Adrenal gland (tissue), 12 donors: ENCODE data around the gene PLEKHG4B. TPM values are rescaled to one million over a fixed set of nuclear protein-coding genes. Genes with fewer than 3 reads are reported as not detected.

Source experiments
- DNase-seq, 7 donors: peaks; one replicate each; pipeline ENCODE4 v3.0.0-alpha.2; 2019 to 2020
- H3K27ac ChIP-seq, 5 donors: fragments of 200-600 bp; sonication (generic) in 4 of 5; 1 replicate in 3 of 5; 2 replicates in 2 of 5; pipeline versions ENCODE4 v1.5.1 to v1.8.0; 2016 to 2020; ENCODE audit warnings: mild to moderate bottlenecking in 1 of 5
- H3K27me3 ChIP-seq: fragments of 200-600 bp; 2 replicates; pipeline ENCODE4 v1.8.0; 2021
- H3K36me3 ChIP-seq, 2 donors: fragments of 200-600 bp; replicated peaks in 1 of 2; 1 replicate in 1 of 2; 2 replicates in 1 of 2; pipeline versions ENCODE4 v1.5.1 to v1.8.0; 2018 to 2022
- H3K4me1 ChIP-seq, 2 donors: fragments of 200-600 bp; replicated peaks in 1 of 2; 1 replicate in 1 of 2; 2 replicates in 1 of 2; pipeline versions ENCODE4 v1.5.1 to v1.8.0; 2018 to 2021
- H3K4me3 ChIP-seq, 4 donors: fragments of 200-600 bp; sonication (generic) in 3 of 4; one replicate each; pipeline ENCODE4 v1.5.1; 2016 to 2018
- H3K9me3 ChIP-seq, 3 donors: fragments of 200-600 bp; sonication (generic) in 1 of 3; replicated peaks in 1 of 3; 1 replicate in 2 of 3; 2 replicates in 1 of 3; pipeline versions ENCODE4 v1.5.1 to v1.8.0; 2016 to 2021
- CTCF ChIP-seq, 6 experiments: fragments of 450-650 bp in 4 of 6; fragments of 200-600 bp in 2 of 6; sonication (generic) in 1 of 6; IDR thresholded peaks; 1 replicate in 5 of 6; 2 replicates in 1 of 6; pipeline versions ENCODE4 v1.5.1 to v1.8.0; 2016 to 2021; ENCODE audit warnings: antibody characterized with exemption in 6 of 6, mild to moderate bottlenecking in 2 of 6, moderate library complexity in 1 of 6
- POLR2A ChIP-seq, 2 donors: fragments of 450-650 bp; IDR thresholded peaks; one replicate each; pipeline ENCODE4 v1.6.1; 2017; ENCODE audit warnings: antibody characterized with exemption in 2 of 2, mild to moderate bottlenecking in 2 of 2, moderate library complexity in 1 of 2
- WGBS, 4 donors: extraction: QIAGEN DNeasy Blood & Tissue Kit in 2 of 4; methylation state at CpG; one replicate each; pipeline versions ENCODE4 v1.1.5 to v1.1.7; 2013 to 2017; 5-methylcytosine and 5-hydroxymethylcytosine counted together
- intact Hi-C, 2 donors: fragments of 100-400 bp; cut with DNase I; formaldehyde crosslinking; loops; one replicate each; pipeline versions ENCODE4 v1.14.1 to v1.15.0; 2022 to 2023
- polyA plus RNA-seq, 3 donors: library from polyadenylated mRNA; stranded (reverse); fragments of 200-250 nt in 2 of 3; fragments of 350-450 nt in 1 of 3; fragmentation: Illumina TruSeq in 1 of 3; extraction: RNeasy Lipid Tissue Mini Kit (QIAGEN cat#74804) in 1 of 3; gene quantifications; one replicate each; pipeline ENCODE4 v1.2.3, GENCODE V29; 2013 to 2014
- total RNA-seq, 9 donors: library from RNA; depleted of rRNA in 4 of 9; stranded (reverse); fragments of >200 nt in 4 of 9; fragments of 120-200 nt in 1 of 9; fragmentation: NEBNext Ultra II Directional in 1 of 9; extraction: Animal tissue kit (Norgen Biotek cat#: 25700) in 1 of 9; gene quantifications; one replicate each; pipeline versions ENCODE4 v1.1.0 to v1.2.4, GENCODE V29; 2013 to 2023
- donor health status: healthy with polysubstance abuse.
- donor health status: Bipolar disorder and iron deficiency.
- donor health status: DM: yes; HTN: yes; CAD: no.
- donor health status: DM: no; HTN: no; CAD: no.
- donor health status: DM: no; HTN: no; CAD: no.
- donor health status: DM: yes; HTN: yes; CAD: no.

The PLEKHG4B gene
- total and polyA plus RNA-seq, 12 donors: 0.03 to 3.4 (median 0.12) TPM

DNA sequence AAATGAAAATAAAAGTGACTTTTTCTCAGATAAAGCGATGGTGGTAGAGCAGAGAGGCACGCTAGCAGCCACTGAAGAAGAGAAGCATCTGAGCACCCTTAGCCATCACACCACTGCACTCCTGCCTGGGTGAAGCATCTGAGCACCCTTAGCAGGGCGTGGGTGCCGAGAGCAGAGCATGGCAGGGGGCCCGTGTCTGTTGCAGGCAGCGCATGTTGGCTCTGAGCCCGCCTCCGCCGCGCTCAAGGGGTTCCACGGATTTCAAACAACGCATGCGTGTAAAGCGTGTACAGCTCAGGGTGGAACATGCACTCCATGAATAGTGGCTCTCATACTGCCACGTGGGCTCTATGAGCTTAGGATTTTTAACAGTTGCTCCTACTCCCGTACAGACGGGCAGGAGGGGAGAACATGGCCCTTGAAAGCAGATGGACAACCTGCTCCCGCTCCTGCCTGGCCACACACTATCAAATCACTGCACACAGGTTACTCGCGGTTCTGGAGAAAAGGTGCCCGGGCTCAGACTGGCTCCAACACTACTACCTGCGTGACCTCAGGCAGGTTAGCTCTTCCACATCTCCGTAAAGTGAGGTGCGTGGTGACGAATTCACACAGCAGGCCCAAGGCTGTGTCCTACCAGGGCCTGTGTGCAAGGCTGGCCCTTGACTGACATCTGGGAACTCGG lies 111.4 kb downstream of the PLEKHG4B start:
- Histone ChIP-seq H3K27me3 (no peaks in the 10 kb centered on the region), H3K4me1 (peaks cover 0 to 10% of the 10 kb centered on the region in 2 donors), H3K36me3 (peaks cover 0 to 20% of the 10 kb centered on the region in 2 donors), H3K27ac (no peak overlapping the region), H3K9me3 (no peaks in the 10 kb centered on the region), H3K4me3 (no peak overlapping the region)
- TF ChIP-seq POLR2A (IDR thresholded peaks at IDR 0.05) (no peak), CTCF (IDR thresholded peaks at IDR 0.05) (no peak)
- 92 to 97% (median 96%) methylated on average over 20 to 26 of the region's 26 CpGs for WGBS, 4 donors
- DNase-seq: peak in 1 of 7 donors; percentile 8
- intact Hi-C loops: no loop called here

DNA sequence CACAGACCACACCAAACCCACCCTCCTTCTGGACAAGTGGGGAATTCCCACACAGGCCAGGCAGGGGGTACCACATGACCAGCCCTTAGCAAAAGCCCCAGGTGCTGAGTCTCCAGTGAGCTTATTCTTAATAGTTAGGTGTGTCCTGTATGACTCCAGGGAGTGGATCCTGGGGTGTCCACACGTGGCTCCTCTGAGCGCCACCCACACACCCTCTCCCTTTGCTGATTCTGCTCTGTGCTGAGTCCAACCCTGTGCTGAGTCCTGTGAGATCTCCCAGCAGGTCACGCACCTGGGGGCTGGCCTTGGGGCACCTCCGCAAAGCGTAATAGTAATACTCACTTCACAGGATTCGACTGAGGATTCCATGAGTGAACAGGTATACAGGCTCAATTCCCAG lies 112.0 kb downstream of the PLEKHG4B start:
- Histone ChIP-seq H3K27me3 (no peaks in the 10 kb centered on the region), H3K27ac (no peak overlapping the region), H3K9me3 (no peaks in the 10 kb centered on the region), H3K36me3 (peaks cover 0 to 20% of the 10 kb centered on the region in 2 donors), H3K4me3 (no peak overlapping the region), H3K4me1 (peaks cover 0 to 10% of the 10 kb centered on the region in 2 donors)
- intact Hi-C loops: no loop called here
- peak in 1 of 7 donors; percentile 4 for DNase-seq
- WGBS, 4 donors: 87 to 94% (median 94%) methylated on average over 6 of the region's 6 CpGs
- TF ChIP-seq CTCF (IDR thresholded peaks at IDR 0.05) (no peak), POLR2A (IDR thresholded peaks at IDR 0.05) (no peak)

- intact Hi-C loops: no loop called here
- no peaks in the 10 kb centered on the region for H3K9me3 ChIP-seq
- H3K4me3 ChIP-seq: no peak overlapping the region
- H3K27ac ChIP-seq: no peak overlapping the region
- peaks cover 0 to 10% of the 10 kb centered on the region in 2 donors for H3K4me1 ChIP-seq
- H3K36me3 ChIP-seq: peaks cover 0 to 20% of the 10 kb centered on the region in 2 donors
- no peaks in the 10 kb centered on the region for H3K27me3 ChIP-seq
- DNase-seq: no peak
- TF ChIP-seq POLR2A (IDR thresholded peaks at IDR 0.05) (no peak), CTCF (IDR thresholded peaks at IDR 0.05) (no peak)
Measured at GRCh38 chr5:204462-204861, 112.5 kb downstream of the PLEKHG4B start.

DNA sequence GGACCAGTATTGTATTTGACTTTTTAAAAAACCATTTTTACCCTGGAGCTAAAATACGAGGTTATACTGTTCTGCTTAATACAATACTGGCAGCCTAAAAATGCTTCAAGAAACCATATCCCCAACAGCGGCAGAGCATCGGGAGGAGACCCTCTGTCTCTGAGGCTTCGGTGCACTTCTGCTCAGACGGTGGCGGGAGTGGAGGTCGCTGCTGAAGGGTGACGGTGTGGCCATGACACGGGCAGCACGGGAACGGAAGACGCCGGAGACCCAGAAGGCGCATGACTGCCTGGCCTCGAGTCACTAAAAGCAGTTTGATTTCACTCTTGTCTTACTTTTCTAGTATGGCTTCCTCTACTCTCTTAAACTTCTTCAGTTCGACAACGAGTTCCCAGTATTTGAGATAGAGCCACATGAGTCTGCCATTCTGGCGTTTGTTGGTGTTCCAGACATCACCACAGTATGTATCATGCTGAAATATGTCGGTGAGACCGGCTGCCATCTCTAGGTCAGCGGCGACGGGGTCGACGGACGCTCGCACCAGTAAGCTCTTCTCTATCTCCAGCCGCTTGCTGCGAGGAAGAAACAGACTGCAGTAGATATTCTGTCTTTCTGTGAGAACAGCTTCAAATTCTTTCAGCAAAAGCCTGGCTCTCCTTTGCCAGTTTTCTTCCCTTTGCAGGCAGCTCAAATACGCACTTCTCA lies 113.2 kb downstream of the PLEKHG4B start:
- WGBS, 4 donors: 93 to 98% (median 96%) methylated on average over 30 of the region's 30 CpGs
- intact Hi-C loops: no loop called here
- Histone ChIP-seq H3K4me3 (no peak overlapping the region), H3K36me3 (peaks cover 0 to 20% of the 10 kb centered on the region in 2 donors), H3K9me3 (no peaks in the 10 kb centered on the region), H3K27ac (no peak overlapping the region), H3K4me1 (peaks cover 0 to 15% of the 10 kb centered on the region in 2 donors), H3K27me3 (no peaks in the 10 kb centered on the region)
- TF ChIP-seq CTCF (IDR thresholded peaks at IDR 0.05) (no peak), POLR2A (IDR thresholded peaks at IDR 0.05) (no peak)
- no peak for DNase-seq
